Stimulated activated effector memory CD8-positive, alpha-beta T cell treated with anti-CD3 and anti-CD28 coated beads, Interleukin-12 subunit alpha, Interleukin-12 subunit beta, amount 100 ng/mL, for 72 hours (primary cell): ENCODE measurements around the gene PLXDC2.

Experiments used
- ATAC-seq: fragments of 150-1000 bp; cut with Tn5 transposase; 2 replicates; pipeline ENCODE4 v1.10.0; 2021
- DNase-seq, 2 donors: peaks; one replicate each; pipeline ENCODE4 v3.0.0; 2021 to 2022; ENCODE audit warnings: low spot score in 2 of 2
- H3K27ac Mint-ChIP-seq: one replicate; pipeline ENCODE4 v1.8.0; 2022; ENCODE audit warnings: mild to moderate bottlenecking, mixed read lengths
- H3K36me3 Mint-ChIP-seq: one replicate; pipeline ENCODE4 v1.8.0; 2022; ENCODE audit warnings: mild to moderate bottlenecking, mixed read lengths
- H3K4me1 Mint-ChIP-seq: one replicate; pipeline ENCODE4 v1.8.0; 2022; ENCODE audit warnings: mixed read lengths
- H3K4me3 Mint-ChIP-seq: one replicate; pipeline ENCODE4 v1.8.0; 2022; ENCODE audit warnings: mild to moderate bottlenecking, mixed read lengths
- H3K9me3 Mint-ChIP-seq: one replicate; pipeline ENCODE4 v1.8.0; 2022; ENCODE audit warnings: mixed read lengths

PLXDC2 gene

DNA sequence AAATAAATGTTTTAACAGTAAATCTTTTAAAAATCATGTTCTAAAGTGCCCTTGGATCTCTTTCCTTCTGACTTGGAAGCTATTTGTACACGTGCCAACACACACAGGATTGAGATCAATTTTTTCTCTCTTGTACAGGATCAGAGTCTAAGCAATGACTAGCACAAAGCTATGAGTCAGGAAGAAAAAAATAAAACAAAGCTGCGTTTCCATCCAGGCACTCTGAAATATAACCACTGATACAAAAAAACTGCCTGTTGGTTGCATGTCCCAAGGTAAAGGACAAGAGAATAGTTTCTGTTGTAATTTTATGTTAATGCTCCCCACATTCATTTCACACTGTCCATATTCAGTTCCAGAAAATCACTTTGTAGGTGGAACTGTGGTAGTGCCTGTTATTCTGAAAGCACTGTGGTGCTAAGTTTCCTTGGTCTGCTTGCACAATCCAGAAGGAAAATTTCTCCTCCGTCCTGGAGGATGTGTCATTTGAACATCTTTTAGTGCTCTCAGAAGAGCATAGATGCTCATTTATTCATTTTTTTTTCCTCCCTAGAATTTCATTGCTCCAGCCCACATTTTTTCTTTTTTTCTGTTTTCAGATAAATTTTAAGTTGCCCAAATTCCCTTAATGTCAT lies 113.4 kb downstream of the PLXDC2 start:
- Mint-ChIP-seq H3K9me3 (peaks cover 7% of the 10 kb centered on the region), H3K4me1 (no peaks in the 10 kb centered on the region), H3K27ac (no peak overlapping the region), H3K4me3 (no peak overlapping the region), H3K36me3 (no peaks in the 10 kb centered on the region)
- DNase-seq (no peak), ATAC-seq (no peak)

DNA sequence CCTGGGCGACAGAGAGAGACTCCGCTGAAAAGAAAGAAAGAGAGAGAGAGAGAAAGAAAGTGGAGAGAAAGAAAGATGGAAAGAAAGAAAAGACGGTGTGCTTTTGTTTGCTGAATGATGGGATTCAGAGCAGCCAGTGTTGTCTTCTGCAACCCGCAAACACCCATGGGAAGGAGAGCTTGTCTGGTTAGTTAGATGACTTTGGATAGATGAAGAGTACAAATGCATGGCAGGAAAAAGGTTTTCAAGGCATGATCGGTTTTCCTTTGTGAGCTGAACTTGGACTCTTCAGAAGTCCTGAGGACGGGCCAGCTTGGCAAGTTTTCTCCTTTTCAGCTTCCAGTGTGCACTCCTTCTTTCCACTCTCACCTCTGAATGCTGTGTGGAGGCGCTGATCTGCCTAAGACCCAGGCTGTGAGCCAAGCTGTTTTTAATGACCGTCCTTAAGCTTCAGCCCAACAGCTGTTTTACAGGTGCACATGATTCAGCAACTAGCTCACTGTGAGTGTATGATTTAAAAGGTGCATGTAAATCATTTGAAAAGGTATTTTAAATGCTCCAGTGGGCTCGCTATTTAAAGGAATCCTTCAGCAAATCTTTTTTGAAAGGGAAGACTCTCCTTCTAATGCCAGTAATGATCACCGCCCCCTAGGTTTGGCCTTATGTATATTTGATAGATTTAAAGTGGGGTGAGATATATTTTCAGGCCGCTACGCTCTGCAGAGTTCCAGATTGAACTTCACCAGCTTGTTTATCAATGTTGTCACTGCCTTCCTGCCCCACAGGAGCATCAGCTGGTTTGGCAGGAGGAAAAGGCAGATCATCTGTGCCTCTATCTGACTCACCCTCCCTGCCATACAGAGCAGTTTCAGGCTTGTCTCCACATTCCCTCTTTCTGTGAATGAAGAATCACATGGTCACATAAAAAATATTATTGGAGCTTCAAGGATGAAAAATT lies 115.0 kb downstream of the PLXDC2 start:
- no peak for DNase-seq
- Mint-ChIP-seq H3K9me3 (peaks cover 7% of the 10 kb centered on the region), H3K27ac (no peak overlapping the region), H3K36me3 (no peaks in the 10 kb centered on the region), H3K4me3 (no peak overlapping the region), H3K4me1 (no peaks in the 10 kb centered on the region)
- ATAC-seq, result no peak

DNA sequence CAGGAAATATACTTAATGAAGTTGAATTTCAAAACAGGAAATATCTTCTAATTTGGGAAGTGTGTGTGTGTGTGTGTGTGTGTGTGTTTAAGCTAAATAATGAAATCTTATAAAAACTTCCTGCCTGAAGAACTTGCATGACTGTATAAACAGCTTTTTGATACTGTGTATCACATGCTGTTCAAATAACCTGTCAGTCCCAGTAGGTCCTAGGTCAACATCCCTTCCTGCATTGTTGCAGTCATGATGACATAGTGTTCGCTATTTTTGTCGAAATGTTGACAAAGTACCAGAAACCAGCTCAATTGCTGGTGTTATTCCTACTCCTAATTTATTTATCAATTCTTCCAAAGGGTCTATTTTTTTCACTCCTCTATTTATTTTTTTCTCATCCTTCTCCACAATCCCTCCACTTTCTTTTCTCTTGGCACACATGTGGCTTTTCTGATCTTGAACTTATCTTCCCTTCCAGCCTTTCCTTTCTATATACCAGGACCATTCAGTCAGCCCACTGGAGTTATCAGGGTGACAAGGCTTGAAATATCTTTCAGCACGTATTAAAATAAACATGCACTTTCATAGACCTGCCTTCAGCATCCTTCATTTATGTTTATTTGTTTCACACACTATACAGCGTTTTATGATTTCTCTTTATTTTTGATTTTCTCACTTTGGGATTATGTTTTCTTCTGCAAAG lies 115.8 kb downstream of the PLXDC2 start:
- H3K4me3 Mint-ChIP-seq, result no peak overlapping the region
- no peaks in the 10 kb centered on the region for H3K36me3 Mint-ChIP-seq
- no peak for ATAC-seq
- no peak overlapping the region for H3K27ac Mint-ChIP-seq
- H3K9me3 Mint-ChIP-seq, result peaks cover 5% of the 10 kb centered on the region
- no peak for DNase-seq
- H3K4me1 Mint-ChIP-seq, result no peaks in the 10 kb centered on the region

GRCh38 chr10:19932806-19933371 lies 116.7 kb downstream of the PLXDC2 start:
- no peak overlapping the region for H3K27ac Mint-ChIP-seq
- H3K4me3 Mint-ChIP-seq, result no peak overlapping the region
- H3K9me3 Mint-ChIP-seq, result peaks cover 2% of the 10 kb centered on the region
- no peaks in the 10 kb centered on the region for H3K36me3 Mint-ChIP-seq
- no peaks in the 10 kb centered on the region for H3K4me1 Mint-ChIP-seq
- no peak for ATAC-seq
- DNase-seq, result no peak

GRCh38 chr10:19933772-19934171 lies 117.5 kb downstream of the PLXDC2 start:
- Mint-ChIP-seq H3K4me3 (no peak overlapping the region), H3K4me1 (no peaks in the 10 kb centered on the region), H3K27ac (no peak overlapping the region), H3K9me3 (peaks cover 10% of the 10 kb centered on the region), H3K36me3 (no peaks in the 10 kb centered on the region)
- ATAC-seq, result no peak
- no peak for DNase-seq

GRCh38 chr10:19935176-19935575 lies 118.9 kb downstream of the PLXDC2 start:
- Mint-ChIP-seq H3K36me3 (no peaks in the 10 kb centered on the region), H3K27ac (no peak overlapping the region), H3K4me1 (no peaks in the 10 kb centered on the region), H3K9me3 (peaks cover 11% of the 10 kb centered on the region), H3K4me3 (no peak overlapping the region)
- DNase-seq, result no peak
- no peak for ATAC-seq

GRCh38 chr10:19936289-19936688 lies 120.1 kb downstream of the PLXDC2 start:
- Mint-ChIP-seq H3K27ac (no peak overlapping the region), H3K4me3 (no peak overlapping the region)
- no peak for ATAC-seq

GRCh38 chr10:19937989-19938388 lies 121.8 kb downstream of the PLXDC2 start:
- DNase-seq, result no peak
- no peak for ATAC-seq
- no peak overlapping the region for H3K27ac Mint-ChIP-seq
- H3K4me3 Mint-ChIP-seq, result no peak overlapping the region
- H3K4me1 Mint-ChIP-seq, result no peaks in the 10 kb centered on the region
- no peaks in the 10 kb centered on the region for H3K36me3 Mint-ChIP-seq
- peaks cover 9% of the 10 kb centered on the region for H3K9me3 Mint-ChIP-seq

More at GRCh38 chr10:19936289-19936688, 120.1 kb downstream of the PLXDC2 start:
- Mint-ChIP-seq H3K9me3 (peaks cover 11% of the 10 kb centered on the region), H3K36me3 (no peaks in the 10 kb centered on the region), H3K4me1 (no peaks in the 10 kb centered on the region)
- no peak for DNase-seq

DNA sequence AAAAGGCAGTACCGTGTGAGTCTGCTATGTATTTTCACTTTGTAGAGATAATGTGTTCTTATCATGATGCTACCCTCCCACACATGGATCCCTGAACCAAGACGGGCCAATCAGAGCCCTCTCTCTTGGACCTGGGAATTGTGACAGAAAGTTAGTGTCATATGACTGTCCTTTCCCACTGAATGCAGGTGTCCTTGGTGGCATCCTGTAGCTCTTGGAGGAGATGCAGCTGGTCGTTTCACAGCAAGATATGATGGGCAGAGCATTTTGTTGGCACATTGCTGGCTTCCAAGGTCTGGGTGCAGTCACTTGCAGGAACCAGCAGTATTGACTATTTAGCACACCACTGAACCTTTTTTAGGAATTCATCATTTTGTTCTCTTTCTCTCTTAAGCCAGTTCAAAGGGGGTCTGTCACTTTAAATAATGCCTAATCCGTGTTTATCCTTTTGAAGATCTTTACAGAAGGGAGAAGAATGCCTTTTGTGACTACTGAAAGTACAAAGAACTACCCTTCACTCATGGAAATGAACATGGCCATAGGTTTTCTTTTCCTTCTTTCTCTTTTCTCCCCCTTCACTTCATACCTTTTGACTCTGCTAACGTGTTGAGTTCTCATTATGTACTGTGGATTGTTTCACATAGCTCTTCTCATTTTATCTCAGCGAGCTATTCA lies 125.1 kb downstream of the PLXDC2 start:
- no peak for DNase-seq
- H3K4me3 Mint-ChIP-seq, result no peak overlapping the region
- H3K27ac Mint-ChIP-seq, result no peak overlapping the region
- no peaks in the 10 kb centered on the region for H3K4me1 Mint-ChIP-seq
- peaks cover 12% of the 10 kb centered on the region for H3K9me3 Mint-ChIP-seq
- ATAC-seq, result no peak
- no peaks in the 10 kb centered on the region for H3K36me3 Mint-ChIP-seq

GRCh38 chr10:19944911-19945663 lies 128.9 kb downstream of the PLXDC2 start:
- DNase-seq (no peak), ATAC-seq (no peak)
- H3K27ac Mint-ChIP-seq, result no peak overlapping the region
- no peak overlapping the region for H3K4me3 Mint-ChIP-seq
- peaks cover 3% of the 10 kb centered on the region for H3K9me3 Mint-ChIP-seq
- H3K36me3 Mint-ChIP-seq, result no peaks in the 10 kb centered on the region
- no peaks in the 10 kb centered on the region for H3K4me1 Mint-ChIP-seq

GRCh38 chr10:19946245-19946644 lies 130.0 kb downstream of the PLXDC2 start:
- Mint-ChIP-seq H3K27ac (no peak overlapping the region), H3K36me3 (no peaks in the 10 kb centered on the region), H3K4me1 (no peaks in the 10 kb centered on the region), H3K9me3 (peaks cover 5% of the 10 kb centered on the region), H3K4me3 (no peak overlapping the region)
- DNase-seq (no peak), ATAC-seq (no peak)

DNA sequence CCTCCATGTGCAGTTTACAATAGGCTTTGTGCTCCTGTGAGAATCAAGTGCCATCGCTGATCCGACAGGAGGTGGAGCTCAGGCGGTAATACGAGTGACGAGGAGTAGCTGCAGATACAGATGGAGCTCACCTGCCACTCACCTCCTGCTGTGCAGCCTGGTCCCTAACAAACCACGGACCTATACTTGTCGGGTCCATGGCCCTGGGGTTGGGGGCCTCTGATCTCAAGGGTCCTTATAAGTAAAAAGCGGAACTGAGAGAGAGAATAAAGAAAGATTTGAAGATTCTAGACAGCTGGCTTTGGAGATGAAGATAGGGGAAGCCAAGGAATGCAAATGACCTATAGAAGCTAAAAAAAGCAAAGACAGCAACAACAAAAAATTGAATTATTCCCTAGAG lies 130.6 kb downstream of the PLXDC2 start:
- H3K36me3 Mint-ChIP-seq, result no peaks in the 10 kb centered on the region
- no peak overlapping the region for H3K27ac Mint-ChIP-seq
- no peak for ATAC-seq
- DNase-seq, result no peak
- H3K4me1 Mint-ChIP-seq, result no peaks in the 10 kb centered on the region
- peaks cover 5% of the 10 kb centered on the region for H3K9me3 Mint-ChIP-seq
- H3K4me3 Mint-ChIP-seq, result no peak overlapping the region

DNA sequence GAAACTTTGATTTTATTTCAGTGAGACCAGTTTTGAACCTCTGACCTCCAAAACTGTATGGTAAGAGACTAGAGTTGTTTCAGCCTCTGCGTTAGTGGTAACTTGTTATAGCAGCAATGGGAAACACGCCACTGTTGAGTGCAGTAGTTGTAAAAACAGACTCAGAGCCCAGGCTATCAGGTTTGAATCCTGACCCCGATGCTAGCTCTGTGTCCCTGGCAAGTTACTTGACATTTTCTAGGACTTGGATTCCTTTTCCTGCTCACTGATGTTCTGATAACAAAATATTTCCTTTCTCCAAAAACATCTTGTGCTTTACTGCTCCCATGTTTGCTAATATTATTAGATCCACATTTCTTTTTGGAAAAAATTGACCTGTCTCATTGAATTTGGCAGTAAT lies 131.0 kb downstream of the PLXDC2 start:
- Mint-ChIP-seq H3K9me3 (peaks cover 5% of the 10 kb centered on the region), H3K4me3 (no peak overlapping the region), H3K4me1 (no peaks in the 10 kb centered on the region), H3K36me3 (no peaks in the 10 kb centered on the region), H3K27ac (no peak overlapping the region)
- no peak for ATAC-seq
- DNase-seq, result no peak

DNA sequence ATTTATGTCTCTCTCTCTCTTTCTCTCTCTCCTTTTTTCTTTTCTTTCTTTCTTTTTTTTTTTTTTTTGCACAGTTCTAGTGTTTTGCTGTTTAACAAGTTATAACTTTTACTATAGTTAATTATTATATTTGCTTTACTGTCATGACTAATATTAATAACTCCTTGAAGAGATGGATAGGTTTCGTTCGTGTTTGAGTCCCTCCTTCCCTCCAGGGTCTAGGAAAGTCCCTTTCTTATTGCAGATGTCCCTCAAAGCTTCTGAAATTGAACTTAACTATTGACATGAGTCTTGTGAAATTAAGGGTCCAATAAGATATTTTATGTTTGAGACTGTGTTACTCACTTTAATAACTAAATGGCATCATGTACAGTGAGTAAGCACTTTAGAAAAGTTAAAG lies 131.4 kb downstream of the PLXDC2 start:
- Mint-ChIP-seq H3K27ac (no peak overlapping the region), H3K4me3 (no peak overlapping the region), H3K4me1 (no peaks in the 10 kb centered on the region), H3K36me3 (no peaks in the 10 kb centered on the region), H3K9me3 (peaks cover 5% of the 10 kb centered on the region)
- ATAC-seq, result no peak
- DNase-seq, result no peak
